ENCODE results near the gene SELENOM. TPM values are rescaled to one million over a fixed set of nuclear protein-coding genes. Genes with fewer than 3 reads are reported as not detected.
"Not testable (repeated sequence)": the region's sequence is repeated elsewhere in the genome, so short reads cannot be mapped to it uniquely, and the experiment has no call there.

The SELENOM gene
- polyA plus RNA-seq, 1 donor (not counting 4 experiments of a cell fraction or from before 2014, with no cell fraction given): 9.1 TPM

GRCh38 chr22:31080164-31080847, 27.1 kb downstream of the SELENOM start:
- no peak for FAIRE-seq
- peaks cover 8% of the 10 kb centered on the region for H4K20me1 ChIP-seq (ENCODE audit: control insufficient read depth, extremely low read depth, insufficient read depth, low read length)
- peaks cover 42% of the 10 kb centered on the region for H3K4me1 ChIP-seq (ENCODE audit: control insufficient read depth, extremely low read depth, insufficient read depth, low read length)

DNA sequence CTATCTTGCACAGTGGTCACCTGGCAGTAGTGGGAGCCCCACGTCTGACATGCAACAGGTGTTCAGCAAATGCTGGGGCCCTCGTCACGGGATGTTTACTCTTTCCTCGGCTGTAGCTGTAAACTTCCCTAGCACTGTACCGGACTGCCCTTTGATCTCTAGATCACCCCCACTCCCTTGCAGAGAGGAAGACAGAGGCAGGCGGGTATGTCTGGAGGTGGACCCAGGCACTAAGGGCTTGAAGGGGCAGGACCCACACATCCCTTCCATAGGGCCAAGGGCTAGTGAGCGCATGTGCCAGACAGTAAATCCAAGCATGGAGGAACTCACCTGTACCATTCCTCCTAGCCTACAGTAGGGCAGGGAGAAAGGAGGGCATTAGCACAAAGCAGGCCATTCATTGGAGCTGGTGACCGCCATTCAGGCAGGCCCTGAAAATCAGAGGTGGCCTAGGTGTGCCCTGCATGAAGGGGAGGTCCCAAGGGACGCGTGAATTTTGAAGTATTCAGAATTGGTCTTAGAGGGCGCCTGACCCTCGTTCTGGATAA, 28.2 kb downstream of the SELENOM start:
- H3K4me1 ChIP-seq (ENCODE audit: control insufficient read depth, extremely low read depth, insufficient read depth, low read length): peaks cover 36% of the 10 kb centered on the region
- H3K79me2 ChIP-seq (ENCODE audit: control insufficient read depth, insufficient read depth, low read length): peaks cover 29% of the 10 kb centered on the region
- DNase-seq (ENCODE audit: low read depth, low spot score) (no peak), FAIRE-seq (no peak)
- dilution Hi-C loops (cut with MboI; ENCODE audit: extremely low pct_ligation_motif_present, low sequenced_read_pairs): no loop called here
- TF ChIP-seq EZH2 (IDR thresholded peaks at IDR 0.05; ENCODE audit: low read length) (no peak), CTCF (optimal IDR thresholded peaks at IDR 0.05 in 1 of 3, IDR thresholded peaks at IDR 0.05 in 1 of 3, conservative IDR thresholded peaks at IDR 0.05 in 1 of 3; ENCODE audit: extremely low read depth in 1 of 3, insufficient read depth in 2 of 3, low read length in 3 of 3) (no peak)
- no peaks in the 10 kb centered on the region for H3K9me3 ChIP-seq (ENCODE audit: control insufficient read depth, low read depth, low read length)
- no peaks in the 10 kb centered on the region for H3K27me3 ChIP-seq (ENCODE audit: control insufficient read depth, extremely low read depth, insufficient read depth, low read length)
- H3K4me3 ChIP-seq (ENCODE audit: control insufficient read depth in 2 of 3, extremely low read depth in 1 of 3, insufficient read depth in 2 of 3, low read depth in 1 of 3, low read length in 3 of 3): no peak overlapping the region
- H3K9me1 ChIP-seq (ENCODE audit: control insufficient read depth, extremely low read depth, insufficient read depth, low read length): peaks cover 2% of the 10 kb centered on the region
- no peak overlapping the region for H3K9ac ChIP-seq (ENCODE audit: control insufficient read depth, extremely low read depth, insufficient read depth, low read length)
- no peak overlapping the region for H2AFZ ChIP-seq (ENCODE audit: control insufficient read depth, low read length)
- H3K36me3 ChIP-seq (ENCODE audit: control insufficient read depth in 2 of 2, extremely low read depth in 1 of 2, insufficient read depth in 2 of 2, low read length in 2 of 2): peaks cover 7 to 20% of the 10 kb centered on the region in 2 experiments
- peaks cover 8% of the 10 kb centered on the region for H4K20me1 ChIP-seq (ENCODE audit: control insufficient read depth, extremely low read depth, insufficient read depth, low read length)
- no peak overlapping the region for H3K27ac ChIP-seq (ENCODE audit: control insufficient read depth, insufficient read depth, low read length)
- no peak overlapping the region for H3K4me2 ChIP-seq (ENCODE audit: control insufficient read depth, extremely low read depth, insufficient read depth, low read depth, low read length)

More at GRCh38 chr22:31080164-31080847, 27.1 kb downstream of the SELENOM start:
- H3K4me2 ChIP-seq (ENCODE audit: control insufficient read depth, extremely low read depth, insufficient read depth, low read depth, low read length): peak overlapping the region; percentile 90
- H3K27me3 ChIP-seq (ENCODE audit: control insufficient read depth, extremely low read depth, insufficient read depth, low read length): no peaks in the 10 kb centered on the region
- dilution Hi-C loops (cut with MboI; ENCODE audit: extremely low pct_ligation_motif_present, low sequenced_read_pairs): no loop called here
- peaks cover 7 to 24% of the 10 kb centered on the region in 2 experiments for H3K36me3 ChIP-seq (ENCODE audit: control insufficient read depth in 2 of 2, extremely low read depth in 1 of 2, insufficient read depth in 2 of 2, low read length in 2 of 2)
- TF ChIP-seq CTCF (optimal IDR thresholded peaks at IDR 0.05 in 1 of 3, IDR thresholded peaks at IDR 0.05 in 1 of 3, conservative IDR thresholded peaks at IDR 0.05 in 1 of 3; ENCODE audit: extremely low read depth in 1 of 3, insufficient read depth in 2 of 3, low read length in 3 of 3): no peak
- no peak for TF ChIP-seq EZH2 (IDR thresholded peaks at IDR 0.05; ENCODE audit: low read length)
- H3K9ac ChIP-seq (ENCODE audit: control insufficient read depth, extremely low read depth, insufficient read depth, low read length): peak overlapping the region; percentile 91
- peak overlapping the region; percentile 92 for H3K27ac ChIP-seq (ENCODE audit: control insufficient read depth, insufficient read depth, low read length)
- peaks cover 39% of the 10 kb centered on the region for H3K79me2 ChIP-seq (ENCODE audit: control insufficient read depth, insufficient read depth, low read length)
- peaks cover 2% of the 10 kb centered on the region for H3K9me1 ChIP-seq (ENCODE audit: control insufficient read depth, extremely low read depth, insufficient read depth, low read length)
- peak overlapping the region; percentile 86 for H2AFZ ChIP-seq (ENCODE audit: control insufficient read depth, low read length)
- peak overlapping the region; percentile 85 to 87 (median 86) for H3K4me3 ChIP-seq (ENCODE audit: control insufficient read depth in 2 of 3, extremely low read depth in 1 of 3, insufficient read depth in 2 of 3, low read depth in 1 of 3, low read length in 3 of 3)
- no peaks in the 10 kb centered on the region for H3K9me3 ChIP-seq (ENCODE audit: control insufficient read depth, low read depth, low read length)
- DNase-seq (ENCODE audit: low read depth, low spot score): no peak

- H3K27ac ChIP-seq (ENCODE audit: control insufficient read depth, insufficient read depth, low read length); H3K9me1 ChIP-seq (ENCODE audit: control insufficient read depth, extremely low read depth, insufficient read depth, low read length); dilution Hi-C loops (cut with MboI; ENCODE audit: extremely low pct_ligation_motif_present, low sequenced_read_pairs); H3K4me3 ChIP-seq (ENCODE audit: control insufficient read depth in 2 of 3, extremely low read depth in 1 of 3, insufficient read depth in 2 of 3, low read depth in 1 of 3, low read length in 3 of 3); H4K20me1 ChIP-seq (ENCODE audit: control insufficient read depth, extremely low read depth, insufficient read depth, low read length); H3K9me3 ChIP-seq (ENCODE audit: control insufficient read depth, low read depth, low read length); H3K9ac ChIP-seq (ENCODE audit: control insufficient read depth, extremely low read depth, insufficient read depth, low read length); H2AFZ ChIP-seq (ENCODE audit: control insufficient read depth, low read length); H3K4me2 ChIP-seq (ENCODE audit: control insufficient read depth, extremely low read depth, insufficient read depth, low read depth, low read length); H3K27me3 ChIP-seq (ENCODE audit: control insufficient read depth, extremely low read depth, insufficient read depth, low read length); DNase-seq (ENCODE audit: low read depth, low spot score): not testable (repeated sequence)
- H3K36me3 ChIP-seq (ENCODE audit: control insufficient read depth in 2 of 2, extremely low read depth in 1 of 2, insufficient read depth in 2 of 2, low read length in 2 of 2): peaks cover 5 to 12% of the 10 kb centered on the region in 2 experiments
- peak; percentile 48 for FAIRE-seq
- peaks cover 22% of the 10 kb centered on the region for H3K79me2 ChIP-seq (ENCODE audit: control insufficient read depth, insufficient read depth, low read length)
- H3K4me1 ChIP-seq (ENCODE audit: control insufficient read depth, extremely low read depth, insufficient read depth, low read length): peaks cover 28% of the 10 kb centered on the region
Observed at GRCh38 chr22:31078389-31078788, 29.0 kb downstream of the SELENOM start.

Measured in keratinocyte (primary cell).